ENCODE results near the gene PKN3.

The PKN3 gene

DNA sequence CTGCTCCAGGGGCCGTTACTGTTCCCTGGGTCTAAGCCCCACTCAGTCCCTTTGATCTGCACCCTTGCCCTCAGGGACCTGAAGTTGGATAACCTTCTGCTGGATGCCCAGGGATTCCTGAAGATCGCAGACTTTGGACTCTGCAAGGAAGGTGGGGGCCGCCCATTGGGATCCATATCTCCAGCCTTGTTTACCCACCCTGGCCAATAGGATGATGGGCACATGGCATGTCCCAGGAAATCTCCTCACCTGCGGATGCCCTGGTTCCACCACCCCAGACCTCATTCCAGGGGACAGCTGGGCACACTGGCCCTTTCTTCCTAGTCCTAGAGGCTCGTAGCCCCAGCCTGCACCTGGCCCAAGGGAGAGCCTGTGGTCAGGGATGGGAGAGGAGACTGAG, 16.2 kb downstream of the PKN3 start:
- no peak for DNase-seq

DNA sequence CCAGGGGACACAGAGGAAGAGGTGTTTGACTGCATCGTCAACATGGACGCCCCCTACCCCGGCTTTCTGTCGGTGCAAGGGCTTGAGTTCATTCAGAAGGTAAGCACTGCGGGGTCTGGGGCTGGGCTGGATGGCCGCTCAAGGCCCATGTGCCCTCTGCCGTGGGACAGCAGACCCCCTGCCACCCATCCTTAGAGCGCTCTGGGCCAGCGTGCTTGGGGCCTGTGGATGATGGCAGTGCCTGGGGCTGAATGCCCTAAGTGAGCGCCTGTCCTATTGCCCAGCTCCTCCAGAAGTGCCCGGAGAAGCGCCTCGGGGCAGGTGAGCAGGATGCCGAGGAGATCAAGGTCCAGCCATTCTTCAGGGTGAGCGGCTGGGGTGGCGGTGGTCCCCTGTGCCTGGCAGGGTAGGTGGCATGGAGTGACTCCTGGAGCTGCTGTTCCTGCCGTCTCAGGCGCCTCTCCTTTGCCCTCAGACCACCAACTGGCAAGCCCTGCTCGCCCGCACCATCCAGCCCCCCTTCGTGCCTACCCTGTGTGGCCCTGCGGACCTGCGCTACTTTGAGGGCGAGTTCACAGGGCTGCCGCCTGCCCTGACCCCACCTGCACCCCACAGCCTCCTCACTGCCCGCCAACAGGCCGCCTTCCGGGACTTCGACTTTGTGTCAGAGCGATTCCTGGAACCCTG, 17.8 kb downstream of the PKN3 start:
- no peak for DNase-seq

DNA sequence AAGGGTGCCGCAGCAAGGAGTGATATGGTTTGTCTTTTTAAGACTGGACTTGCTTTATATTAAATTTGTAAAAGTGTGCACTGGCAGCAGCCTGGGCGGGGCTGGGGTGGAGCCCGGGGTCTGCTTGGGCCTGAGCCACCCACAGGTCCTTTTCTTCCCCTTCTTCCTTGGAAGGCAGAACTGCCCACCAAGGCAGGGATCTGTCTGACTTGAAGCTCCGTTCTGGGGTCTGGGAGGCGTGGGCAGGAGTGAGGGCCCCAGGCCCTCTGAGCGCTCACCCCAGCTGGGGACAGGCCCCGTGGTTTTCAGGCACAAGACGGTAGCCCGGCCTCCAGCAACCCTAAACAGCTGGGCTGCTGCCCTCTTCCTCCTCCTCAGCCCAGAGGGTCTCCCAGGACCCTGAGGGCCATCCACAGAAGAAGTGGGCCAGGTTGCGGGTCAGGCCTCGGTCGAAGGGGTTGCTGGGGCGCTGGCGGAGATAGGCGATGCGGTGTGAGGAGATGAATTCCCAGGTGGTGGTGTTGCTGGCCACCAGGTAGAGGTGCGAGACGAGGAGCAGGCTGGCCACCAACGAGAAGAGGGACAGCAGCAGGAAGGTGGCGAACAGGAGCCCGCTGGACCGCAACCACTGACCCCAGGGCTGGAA, 18.7 kb downstream of the PKN3 start:
- DNase-seq = no peak

DNA sequence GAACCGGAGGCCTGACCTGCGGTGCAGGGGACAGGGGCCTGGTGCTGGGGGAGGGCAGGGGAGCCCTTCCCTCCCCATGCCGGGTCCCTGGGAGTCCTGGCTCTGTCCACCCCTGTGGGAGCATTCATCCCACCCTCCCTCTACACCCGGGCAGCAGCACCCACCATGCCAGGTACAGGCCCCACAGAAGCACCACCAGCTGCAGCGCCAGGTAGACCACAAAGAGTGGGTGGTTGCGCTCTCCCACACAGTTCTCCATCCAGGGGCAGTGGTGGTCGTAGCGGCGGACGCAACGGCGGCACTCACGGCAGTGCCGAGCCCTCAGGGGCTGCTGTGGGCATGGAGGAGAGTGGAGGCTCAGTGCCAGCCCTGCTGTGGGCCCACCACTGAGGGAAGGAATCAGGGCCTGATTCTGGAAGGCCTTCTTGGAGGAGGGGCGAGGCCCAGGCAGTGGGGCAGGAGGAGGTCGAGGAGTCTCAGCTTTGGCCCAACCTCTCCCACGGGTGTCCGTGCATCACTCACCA, 19.2 kb downstream of the PKN3 start:
- no peak for DNase-seq

DNA sequence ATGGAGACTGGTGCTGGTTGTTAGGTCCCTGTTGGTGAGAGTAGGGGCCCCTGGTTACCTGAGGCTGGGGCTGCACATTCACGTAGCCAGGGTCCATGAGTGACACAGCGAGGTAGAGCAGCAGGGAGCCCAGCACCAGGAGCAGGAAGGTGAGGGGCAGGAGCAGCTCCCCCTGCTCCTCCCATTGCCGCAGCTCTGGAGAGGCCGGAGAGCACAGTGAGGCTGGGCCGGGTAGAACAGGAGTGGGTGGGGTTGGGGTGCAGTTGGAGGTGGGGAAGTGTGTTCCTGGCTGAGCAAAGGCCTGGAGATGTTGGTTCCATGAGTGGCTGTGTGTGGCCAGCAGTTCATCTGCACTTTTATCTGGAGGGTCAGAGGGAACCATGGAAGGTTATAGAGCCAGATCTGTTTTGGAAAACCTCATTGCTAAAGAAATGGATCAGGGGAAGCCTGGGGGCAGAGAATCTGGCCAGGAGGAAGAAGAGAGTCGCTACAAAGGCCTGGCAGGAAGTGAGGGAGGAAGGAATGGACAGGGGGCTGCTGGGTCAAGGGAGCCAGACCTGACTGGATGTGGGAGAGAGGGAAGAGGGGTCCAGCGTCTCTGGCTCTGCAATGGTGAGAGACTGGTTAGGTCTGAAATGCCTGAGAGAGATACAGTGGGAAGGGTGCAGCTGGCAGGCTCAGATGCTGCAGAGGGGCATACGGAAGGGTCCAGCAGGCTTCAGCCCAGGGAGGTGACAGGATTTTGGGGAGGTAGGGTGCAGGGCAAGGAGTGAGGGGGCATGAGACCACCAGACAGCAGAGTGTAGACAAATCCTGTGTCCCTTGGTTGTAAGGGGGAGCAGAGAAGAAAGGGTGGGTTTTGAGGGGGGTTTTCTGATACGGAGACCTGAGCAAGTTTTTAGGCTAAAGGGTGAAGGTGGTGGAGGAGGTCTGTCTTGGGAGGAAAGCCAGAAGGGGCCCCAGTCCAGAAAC, 20.4 kb downstream of the PKN3 start:
- no peak for DNase-seq

DNA sequence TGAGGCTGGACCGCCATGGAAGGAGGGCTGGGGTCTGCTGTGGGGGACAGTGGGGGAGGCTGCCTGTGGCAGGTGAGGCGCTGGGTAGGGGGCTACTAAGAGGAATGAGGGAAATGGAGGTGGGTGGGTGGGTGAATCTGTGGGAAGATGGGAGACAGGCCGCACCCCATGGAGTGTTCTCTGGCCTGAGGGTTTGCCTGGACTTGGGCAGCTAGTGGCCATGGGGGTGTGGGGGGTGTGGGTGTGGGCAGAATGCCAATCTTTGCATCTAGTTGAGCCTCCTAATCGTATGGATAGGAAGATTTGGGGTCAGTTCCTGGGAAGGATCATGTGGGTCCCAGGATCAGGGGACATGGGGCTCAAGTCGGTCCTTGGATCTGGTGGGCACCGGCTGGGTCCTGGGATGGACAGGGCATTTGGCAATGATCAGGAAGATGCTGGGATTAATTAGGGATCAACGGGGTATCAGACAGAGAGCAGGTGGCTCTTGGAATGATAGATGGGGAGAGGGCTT, 21.1 kb downstream of the PKN3 start:
- DNase-seq = no peak

DNA sequence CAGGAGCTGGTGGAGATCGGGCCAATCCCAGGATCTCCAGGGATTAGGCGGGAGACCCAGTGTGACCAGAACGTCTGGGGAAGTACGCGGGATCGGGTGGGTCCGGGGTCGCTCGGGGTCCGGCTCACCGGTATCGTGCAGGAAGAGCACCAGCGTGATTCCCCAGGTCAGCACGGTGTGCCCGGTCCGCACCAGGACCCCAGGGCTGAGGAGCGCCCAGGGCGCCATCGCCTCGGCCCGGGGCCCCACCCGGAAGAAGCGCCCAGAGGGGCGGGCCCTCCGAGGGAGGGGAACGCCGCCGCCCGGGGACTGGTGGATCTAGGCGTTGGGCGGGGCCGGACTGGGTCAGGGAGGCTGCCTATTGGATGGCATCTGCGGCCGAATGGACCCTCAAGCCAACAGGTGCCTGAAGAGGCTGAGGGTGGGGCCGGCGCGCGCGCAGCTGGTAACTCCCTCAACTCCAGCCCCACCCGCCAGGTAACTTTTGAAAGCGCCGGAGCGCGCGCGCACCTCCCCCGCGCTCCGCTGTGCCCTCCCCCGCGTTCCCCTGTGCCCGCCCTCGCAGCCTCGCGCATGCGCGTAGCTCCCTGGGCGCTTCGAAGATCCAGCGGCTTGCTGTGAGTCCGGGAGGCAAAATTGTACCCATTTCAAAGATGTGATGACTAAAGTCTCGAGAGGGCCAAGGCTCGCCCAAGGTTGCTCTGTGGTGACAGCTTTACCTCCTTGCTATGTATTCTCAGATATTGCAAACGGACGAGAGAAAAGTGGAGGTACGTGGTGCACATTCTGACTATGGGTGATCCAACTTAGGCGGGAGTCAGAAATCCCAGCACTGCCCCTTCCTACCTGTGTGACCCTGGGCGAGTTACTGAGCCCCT, 21.8 kb downstream of the PKN3 start, which contains the start of gene ZDHHC12:
Gene ZDHHC12 (minus strand): TSS at position 262 of the 878 bp plus-strand sequence. CDS start 34 bp downstream, at position 228.
- peak; percentile 99 for DNase-seq

DNA sequence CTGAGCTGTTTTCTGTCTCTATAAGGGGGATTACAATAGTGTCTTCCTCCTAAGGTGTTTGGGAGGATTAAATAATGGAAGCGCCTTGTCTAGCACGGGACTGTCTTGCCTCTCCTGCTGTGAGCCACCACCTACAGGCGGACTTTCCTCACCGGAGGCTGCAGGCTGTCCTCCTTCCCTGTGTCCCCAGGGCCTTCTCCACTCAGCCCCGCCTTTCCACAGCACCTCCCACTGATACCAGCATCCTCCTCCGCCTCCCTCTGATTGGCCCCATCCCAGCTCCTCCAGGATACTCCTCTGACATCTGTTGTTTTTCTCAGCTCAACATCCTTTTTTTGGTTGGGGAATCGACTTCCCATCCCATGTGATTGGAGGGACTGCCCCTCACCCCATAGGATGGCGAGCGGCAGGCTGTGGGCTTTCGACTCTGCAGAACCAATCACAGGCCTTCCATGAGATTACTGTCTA, 22.5 kb downstream of the PKN3 start:
- peak; percentile 57 to 69 for DNase-seq

DNA sequence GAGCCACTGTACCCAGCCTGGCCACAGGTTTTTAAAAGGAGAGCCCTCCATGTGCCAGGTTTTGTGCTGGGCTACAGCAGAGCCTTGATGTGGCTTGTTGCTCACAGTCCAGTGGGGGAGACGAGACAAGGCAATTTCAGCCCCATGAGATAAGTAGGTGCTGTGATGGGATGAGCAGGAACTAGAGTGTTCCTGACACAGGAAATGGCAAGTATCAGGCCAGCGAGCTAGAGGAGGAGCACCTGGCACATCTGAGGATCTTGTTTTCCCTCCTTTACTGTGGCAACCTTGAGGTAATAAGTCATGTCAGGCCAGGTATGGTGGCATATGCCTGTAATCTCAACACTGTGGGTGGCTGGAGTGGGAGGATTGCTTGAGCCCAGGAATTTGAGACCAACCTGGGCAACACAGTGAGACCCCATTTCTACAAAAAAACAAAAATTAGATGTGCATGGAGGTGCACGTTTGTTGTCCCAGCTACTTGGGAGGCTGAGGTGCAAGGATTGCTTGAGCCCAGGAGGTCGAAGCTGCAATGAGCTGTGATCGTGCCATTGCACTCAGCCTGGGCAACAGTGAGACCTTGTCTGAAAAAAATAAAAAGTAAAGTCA, 25.4 kb downstream of the PKN3 start:
- DNase-seq = no peak

DNA sequence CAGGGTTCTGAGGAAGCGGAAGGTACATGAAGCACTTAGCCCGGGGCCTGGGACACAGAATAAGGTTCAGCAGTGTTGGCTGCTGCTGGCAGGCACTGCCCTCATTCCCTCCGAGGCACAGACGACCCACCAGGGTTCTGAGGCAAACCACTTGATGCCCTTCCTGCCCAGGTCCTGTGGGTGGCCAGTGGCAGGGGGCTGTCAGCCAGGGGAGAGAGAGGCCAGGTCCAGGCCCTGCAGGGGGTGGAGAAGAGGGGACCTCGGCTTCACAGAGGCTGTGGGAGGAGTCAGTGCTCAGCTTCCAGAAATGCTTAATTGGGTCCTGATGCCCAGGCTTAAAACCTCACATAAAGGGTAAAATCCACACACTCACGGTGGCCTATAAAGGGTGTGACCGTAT, 26.0 kb downstream of the PKN3 start:
- DNase-seq = no peak

DNA sequence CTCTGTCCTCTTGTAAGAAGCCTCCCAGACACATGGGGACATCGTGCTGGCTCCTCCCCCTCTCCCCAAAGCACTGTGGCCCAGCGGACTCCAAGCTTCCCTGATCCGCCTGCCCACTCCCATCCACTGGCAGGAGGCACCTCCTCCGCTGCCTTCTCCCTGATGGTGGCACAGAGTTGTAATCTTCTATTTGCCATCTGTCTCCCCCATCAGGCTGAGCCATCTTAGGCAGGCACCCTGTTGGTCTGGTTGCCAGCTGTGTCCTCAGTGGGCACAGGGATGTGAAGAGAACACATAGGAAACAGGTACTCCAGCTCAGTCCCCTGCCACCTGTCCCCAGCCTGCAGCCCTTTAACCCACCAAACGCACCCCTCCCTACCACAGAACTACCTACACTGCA, 27.0 kb downstream of the PKN3 start:
- no peak for DNase-seq

DNA sequence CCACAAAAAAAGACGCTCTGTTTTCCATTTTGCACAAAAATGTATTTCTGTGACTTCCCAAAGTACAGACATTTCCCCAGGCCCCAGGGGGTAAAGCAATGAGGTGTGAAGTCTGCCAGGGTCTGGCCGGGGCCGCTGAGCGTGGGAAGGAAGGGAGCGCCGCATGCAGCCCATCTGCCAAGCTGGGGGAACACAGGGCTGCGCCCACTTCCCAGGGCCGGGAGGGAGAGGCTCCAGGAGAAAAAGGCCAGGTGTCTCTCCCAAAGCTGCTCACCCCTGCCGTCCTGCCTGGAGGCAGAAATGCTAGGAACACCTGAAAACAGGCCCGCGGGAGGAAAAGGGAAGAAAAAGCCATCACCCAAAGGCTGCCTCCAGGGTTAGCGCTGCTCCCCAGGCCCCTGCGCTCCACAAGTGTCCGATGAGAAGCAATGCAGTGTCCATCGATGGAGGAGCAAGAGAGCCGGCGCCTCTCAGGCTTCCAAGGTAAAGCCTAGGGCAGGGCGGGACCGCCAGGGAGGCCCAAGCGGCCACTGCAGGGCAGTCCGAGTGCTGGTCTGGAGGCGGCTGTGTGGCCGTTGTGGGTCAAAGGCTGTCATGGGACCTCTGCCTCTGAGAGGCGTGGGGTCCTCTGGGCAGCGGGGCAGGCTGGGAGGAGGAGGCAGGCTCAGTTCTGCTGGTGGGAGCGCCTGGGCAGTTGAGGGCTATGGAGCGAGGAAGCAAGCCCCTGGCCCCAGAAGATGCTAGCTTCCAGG, 27.6 kb downstream of the PKN3 start:
- DNase-seq = no peak

DNA sequence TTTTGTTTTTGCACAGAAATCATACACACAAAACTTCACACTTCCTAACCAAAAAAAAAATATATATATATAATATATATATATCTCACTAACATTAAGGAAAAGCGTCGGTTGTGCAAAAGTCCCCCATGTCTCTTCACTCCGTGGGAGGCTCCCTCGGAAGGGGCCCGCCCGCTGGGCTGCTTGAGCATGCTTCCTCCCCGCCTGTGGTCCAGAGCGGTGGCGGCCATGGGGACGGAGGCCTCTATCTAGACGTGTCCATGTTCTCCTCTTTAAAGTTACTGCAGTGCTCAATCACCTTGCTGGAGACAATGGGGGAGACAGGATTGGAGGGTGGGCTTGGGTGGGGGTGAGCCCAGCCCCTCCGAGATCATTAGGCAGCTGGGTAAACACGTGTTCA, 28.8 kb downstream of the PKN3 start:
- no peak for DNase-seq

DNA sequence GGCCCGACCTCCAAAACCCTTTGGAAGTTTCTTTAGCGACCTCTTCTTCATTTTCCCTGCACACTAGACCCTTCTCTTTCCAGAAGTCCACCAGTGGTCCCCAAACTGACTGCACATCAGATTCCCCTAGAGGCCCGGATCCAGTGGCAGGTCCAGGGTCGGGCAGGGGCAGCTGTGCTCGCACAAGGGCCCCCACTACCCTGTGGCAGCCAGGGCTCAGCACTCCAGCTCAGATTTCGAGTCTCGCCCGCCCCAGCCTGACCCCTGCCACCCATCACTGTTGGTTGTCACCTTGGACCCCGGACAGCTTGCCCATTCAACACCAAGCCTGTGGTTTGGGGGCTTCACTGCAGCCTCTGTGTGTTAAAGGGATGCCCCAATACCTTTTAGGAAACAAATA, 29.4 kb downstream of the PKN3 start:
- no peak for DNase-seq

DNA sequence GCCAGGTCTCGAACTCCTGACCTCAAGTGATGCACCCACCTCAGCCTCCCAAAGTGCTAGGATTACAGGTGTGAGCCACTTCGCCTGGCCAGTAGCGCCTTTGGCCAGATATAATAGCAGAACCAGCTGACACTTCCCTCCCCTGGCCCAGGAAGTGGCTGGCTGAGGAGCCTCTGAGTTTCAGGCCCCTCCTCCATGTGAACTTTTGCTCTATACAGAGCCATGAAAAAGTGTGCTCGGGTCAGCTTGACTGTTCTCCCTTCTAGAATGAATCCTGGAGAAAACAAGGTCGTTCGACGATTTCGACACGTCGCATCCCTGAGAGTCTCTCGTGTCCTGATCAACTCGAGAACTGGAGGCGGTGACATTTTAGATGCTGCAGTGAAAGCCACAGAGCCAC, 30.3 kb downstream of the PKN3 start:
- DNase-seq = no peak

DNA sequence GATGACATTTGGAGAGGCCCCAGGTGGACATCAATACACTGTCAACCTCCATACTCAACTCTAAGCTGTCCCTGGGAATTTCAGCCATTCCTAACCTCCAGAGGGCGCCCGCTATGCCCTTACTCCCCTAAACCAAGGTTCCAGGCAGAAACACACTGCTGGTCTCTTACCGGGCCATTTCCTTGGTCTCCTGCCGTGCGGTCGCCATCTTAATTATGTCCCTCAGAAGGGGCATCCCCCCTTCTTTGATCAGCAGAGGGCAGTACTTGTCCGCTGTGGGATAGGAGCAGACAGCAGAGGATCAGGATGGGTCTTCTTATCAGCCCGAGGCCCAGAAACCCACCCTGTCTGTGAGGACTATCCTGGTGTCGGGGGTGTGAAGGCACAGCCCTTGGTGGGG, 31.0 kb downstream of the PKN3 start:
- peak in 1 of 2 experiments; percentile 41 for DNase-seq

DNA sequence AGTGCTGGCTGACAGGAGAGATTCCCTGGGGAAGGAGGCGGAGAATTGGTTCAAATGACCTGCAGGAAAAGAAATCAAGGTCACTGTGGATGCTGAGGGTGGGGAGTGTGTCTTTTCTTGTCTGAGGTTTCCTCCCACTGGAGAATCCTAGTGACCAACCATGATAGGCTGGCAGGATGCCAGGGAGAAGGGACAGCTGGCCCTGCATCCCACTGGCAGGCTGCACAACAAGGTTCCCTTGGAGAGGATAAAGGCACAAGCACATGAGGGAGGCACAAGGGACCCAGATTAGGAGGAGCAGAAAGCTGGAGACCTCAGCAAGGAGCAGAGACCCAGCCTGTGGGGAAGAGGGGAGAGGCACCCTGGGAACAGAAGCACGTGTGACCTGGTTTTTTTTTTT, 33.1 kb downstream of the PKN3 start:
- no peak for DNase-seq

DNA sequence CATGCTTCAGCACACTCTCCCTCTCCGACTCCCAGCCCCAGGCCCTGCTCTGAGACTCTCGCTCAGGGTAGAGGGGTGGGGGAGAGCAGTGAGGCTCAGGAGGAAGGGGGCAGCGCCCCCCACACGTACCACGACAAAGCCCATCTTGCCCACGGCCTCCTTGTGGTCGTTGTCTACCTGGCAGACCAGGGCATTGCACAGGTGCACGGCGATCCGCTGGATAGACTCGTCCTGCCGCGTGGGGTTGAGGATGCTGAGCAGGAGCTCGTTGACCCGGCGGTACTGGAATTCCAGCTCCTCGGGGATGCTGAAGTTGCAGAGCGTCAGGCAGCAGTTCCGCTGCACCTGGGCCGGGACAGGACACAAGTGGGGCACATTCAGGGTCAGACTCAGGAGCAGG, 40.1 kb downstream of the PKN3 start:
- DNase-seq = no peak

DNA sequence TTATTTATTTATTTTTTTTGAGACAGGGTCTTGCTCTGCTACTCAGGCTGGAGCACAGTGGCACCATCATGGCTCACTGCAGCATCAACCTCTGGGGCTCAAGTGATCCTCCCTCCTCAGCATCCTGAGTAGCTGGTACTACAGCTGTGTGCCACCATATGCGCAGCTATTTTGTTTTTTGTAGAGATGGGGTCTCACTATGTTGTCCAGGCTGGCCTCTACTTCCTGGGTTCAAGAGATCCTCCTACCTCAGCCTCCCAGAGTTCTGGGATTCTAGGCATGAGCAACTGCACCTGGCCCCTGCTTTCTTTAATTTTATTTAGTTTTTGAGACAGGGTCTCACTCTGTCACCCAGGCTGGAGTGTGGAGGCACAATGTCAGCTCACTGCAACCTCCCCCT, 41.1 kb downstream of the PKN3 start:
- no peak for DNase-seq

DNA sequence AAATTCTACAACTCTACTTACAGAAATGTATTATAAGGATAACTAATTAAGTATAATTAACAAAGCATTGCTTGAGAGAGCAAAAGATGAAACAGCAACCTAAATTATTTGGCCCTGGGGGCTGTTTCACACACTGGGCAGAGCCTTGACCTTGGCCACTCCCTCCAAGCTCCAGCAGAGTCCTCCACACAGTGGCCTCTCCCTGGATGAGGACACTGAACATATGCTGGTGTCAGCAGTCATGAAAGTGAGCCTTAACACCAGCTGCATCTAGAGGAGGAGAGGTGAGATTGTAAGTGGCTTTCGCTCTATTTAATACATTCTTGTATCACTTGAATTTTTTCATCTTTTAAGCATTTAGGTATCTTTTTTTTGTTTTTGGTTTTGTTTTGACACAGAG, 44.9 kb downstream of the PKN3 start:
- no peak for DNase-seq

Measured in activated T-cell treated with anti-CD3 and anti-CD28 coated beads, Interleukin-2, amount 50 U/mL, for 48 hours (primary cell).